Ishikawa (cell line): ENCODE results near the gene FGF14.

ENCODE experiments used
- CEBPB ChIP-seq: IDR thresholded peaks from 2 replicates; pipeline ENCODE4 v1.6.1; 2012
- CREB1 ChIP-seq: IDR thresholded peaks from 2 replicates; pipeline ENCODE4 v1.6.1; 2012; ENCODE audit warnings: low read depth
- EGR1 ChIP-seq: IDR thresholded peaks from 2 replicates; pipeline ENCODE4 v1.6.1; 2012
- EP300 ChIP-seq: IDR thresholded peaks from 2 replicates; pipeline ENCODE4 v1.6.1; 2012; ENCODE audit warnings: borderline replicate concordance
- FOXM1 ChIP-seq: IDR thresholded peaks from 2 replicates; pipeline ENCODE4 v1.6.1; 2012; ENCODE audit warnings: low read depth, borderline replicate concordance
- NFIC ChIP-seq: IDR thresholded peaks from 2 replicates; pipeline ENCODE4 v1.6.1; 2012
- RAD21 ChIP-seq: IDR thresholded peaks from 2 replicates; pipeline ENCODE4 v1.6.1; 2012; ENCODE audit warnings: low read depth
- TAF1 ChIP-seq: IDR thresholded peaks from 2 replicates; pipeline ENCODE4 v1.6.1; 2012; ENCODE audit warnings: low read depth, mild to moderate bottlenecking
- TCF12 ChIP-seq: IDR thresholded peaks from 2 replicates; pipeline ENCODE4 v1.6.1; 2012; ENCODE audit warnings: low read depth
- TEAD4 ChIP-seq: IDR thresholded peaks from 2 replicates; pipeline ENCODE4 v1.6.1; 2012
- YY1 ChIP-seq: IDR thresholded peaks from 2 replicates; pipeline ENCODE4 v1.6.1; 2012; ENCODE audit warnings: low read depth
- ZBTB7A ChIP-seq: IDR thresholded peaks from 2 replicates; pipeline ENCODE4 v1.6.1; 2012; ENCODE audit warnings: low read depth
- TF ChIP-seq, protein P1 (sequence below): IDR thresholded peaks from 2 replicates; pipeline ENCODE4 v1.6.1; 2012
- TF ChIP-seq, protein P2 (sequence below): IDR thresholded peaks from 2 replicates; pipeline ENCODE4 v1.6.1; 2012
- TF ChIP-seq, protein P3 (sequence below): IDR thresholded peaks from 2 replicates; pipeline ENCODE4 v1.6.1; 2012; ENCODE audit warnings: low read depth, mild to moderate bottlenecking

FGF14 gene

DNA sequence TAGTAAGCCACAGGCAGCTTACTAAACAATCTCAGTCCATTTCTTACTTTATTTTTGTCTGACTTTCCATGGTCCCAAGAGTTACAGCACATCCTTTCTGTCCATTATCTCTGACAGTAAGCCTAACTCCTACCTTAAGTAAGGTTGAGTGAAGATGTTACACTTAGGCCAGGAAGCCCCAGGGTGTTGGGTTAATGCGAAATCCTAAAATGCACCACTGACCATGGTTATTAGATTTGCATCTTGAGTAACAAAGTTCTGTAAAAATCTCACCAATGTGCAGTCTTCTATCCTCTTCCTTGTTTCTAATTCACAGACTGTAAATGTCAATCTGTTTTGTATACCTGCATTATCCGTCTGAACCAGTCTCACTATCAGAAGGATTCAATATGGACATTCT, 462.5 kb downstream of the FGF14 start:
- TF ChIP-seq EP300 (no peak), CREB1 (no peak), YY1 (no peak), TEAD4 (no peak), FOXM1 (no peak), NFIC (no peak), RAD21 (no peak), ZBTB7A (no peak), EGR1 (no peak), TAF1 (no peak), TCF12 (no peak), CEBPB (no peak)
- TF ChIP-seq, protein P1, sequence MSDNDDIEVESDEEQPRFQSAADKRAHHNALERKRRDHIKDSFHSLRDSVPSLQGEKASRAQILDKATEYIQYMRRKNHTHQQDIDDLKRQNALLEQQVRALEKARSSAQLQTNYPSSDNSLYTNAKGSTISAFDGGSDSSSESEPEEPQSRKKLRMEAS: no peak
- TF ChIP-seq, protein P2, sequence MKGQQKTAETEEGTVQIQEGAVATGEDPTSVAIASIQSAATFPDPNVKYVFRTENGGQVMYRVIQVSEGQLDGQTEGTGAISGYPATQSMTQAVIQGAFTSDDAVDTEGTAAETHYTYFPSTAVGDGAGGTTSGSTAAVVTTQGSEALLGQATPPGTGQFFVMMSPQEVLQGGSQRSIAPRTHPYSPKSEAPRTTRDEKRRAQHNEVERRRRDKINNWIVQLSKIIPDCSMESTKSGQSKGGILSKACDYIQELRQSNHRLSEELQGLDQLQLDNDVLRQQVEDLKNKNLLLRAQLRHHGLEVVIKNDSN: no peak
- TF ChIP-seq, protein P3, sequence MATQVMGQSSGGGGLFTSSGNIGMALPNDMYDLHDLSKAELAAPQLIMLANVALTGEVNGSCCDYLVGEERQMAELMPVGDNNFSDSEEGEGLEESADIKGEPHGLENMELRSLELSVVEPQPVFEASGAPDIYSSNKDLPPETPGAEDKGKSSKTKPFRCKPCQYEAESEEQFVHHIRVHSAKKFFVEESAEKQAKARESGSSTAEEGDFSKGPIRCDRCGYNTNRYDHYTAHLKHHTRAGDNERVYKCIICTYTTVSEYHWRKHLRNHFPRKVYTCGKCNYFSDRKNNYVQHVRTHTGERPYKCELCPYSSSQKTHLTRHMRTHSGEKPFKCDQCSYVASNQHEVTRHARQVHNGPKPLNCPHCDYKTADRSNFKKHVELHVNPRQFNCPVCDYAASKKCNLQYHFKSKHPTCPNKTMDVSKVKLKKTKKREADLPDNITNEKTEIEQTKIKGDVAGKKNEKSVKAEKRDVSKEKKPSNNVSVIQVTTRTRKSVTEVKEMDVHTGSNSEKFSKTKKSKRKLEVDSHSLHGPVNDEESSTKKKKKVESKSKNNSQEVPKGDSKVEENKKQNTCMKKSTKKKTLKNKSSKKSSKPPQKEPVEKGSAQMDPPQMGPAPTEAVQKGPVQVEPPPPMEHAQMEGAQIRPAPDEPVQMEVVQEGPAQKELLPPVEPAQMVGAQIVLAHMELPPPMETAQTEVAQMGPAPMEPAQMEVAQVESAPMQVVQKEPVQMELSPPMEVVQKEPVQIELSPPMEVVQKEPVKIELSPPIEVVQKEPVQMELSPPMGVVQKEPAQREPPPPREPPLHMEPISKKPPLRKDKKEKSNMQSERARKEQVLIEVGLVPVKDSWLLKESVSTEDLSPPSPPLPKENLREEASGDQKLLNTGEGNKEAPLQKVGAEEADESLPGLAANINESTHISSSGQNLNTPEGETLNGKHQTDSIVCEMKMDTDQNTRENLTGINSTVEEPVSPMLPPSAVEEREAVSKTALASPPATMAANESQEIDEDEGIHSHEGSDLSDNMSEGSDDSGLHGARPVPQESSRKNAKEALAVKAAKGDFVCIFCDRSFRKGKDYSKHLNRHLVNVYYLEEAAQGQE: no peak

DNA sequence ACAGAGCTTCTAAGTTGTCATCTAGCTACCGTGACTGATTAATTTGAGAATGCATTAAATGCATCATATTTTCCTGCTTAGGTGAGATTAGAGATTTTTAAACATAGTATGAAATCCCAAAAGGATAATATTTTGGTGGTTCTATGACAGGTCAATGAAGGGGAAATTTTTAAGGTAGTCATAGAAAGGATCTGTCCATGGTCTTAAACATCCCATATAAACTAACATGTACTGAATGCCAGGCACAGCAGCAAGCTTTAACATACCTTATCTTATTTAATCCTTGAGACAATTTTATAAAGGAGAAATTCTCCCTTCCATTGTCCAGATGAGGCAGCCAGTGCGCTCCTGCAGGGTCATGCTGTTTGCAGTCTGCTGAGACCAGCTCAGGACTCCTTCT, 466.0 kb downstream of the FGF14 start:
- TF ChIP-seq, protein P2: no peak
- TF ChIP-seq, protein P3: peak; percentile 57

DNA sequence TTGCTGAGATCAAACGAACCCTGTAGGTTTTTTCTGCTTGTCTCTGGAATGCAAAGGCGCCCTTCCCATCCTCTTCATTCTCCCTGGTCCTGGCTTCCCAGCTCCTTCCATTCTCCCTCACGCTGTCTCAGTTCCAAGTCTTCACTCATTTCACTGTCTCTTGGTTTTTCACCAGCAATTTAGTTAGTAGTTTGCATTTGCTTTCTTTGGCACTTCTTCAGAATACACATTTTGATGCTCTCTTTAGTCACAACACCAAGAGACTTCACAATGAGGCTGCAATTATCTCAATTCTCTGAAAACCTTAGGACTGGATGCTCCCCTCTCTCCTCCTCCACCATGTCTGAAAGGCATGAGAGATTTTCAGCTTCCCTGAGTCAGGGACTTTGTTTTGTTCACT, 470.7 kb downstream of the FGF14 start:
- no peak for TF ChIP-seq EGR1
- no peak for TF ChIP-seq EP300
- TF ChIP-seq, protein P1: no peak
- TF ChIP-seq RAD21: no peak
- no peak for TF ChIP-seq NFIC
- TF ChIP-seq CEBPB: no peak
- no peak for TF ChIP-seq FOXM1
- TF ChIP-seq TCF12: no peak
- TF ChIP-seq CREB1: no peak
- TF ChIP-seq TAF1: no peak
- TF ChIP-seq, protein P2: no peak
- TF ChIP-seq, protein P3: no peak
- TF ChIP-seq YY1: no peak
- TF ChIP-seq TEAD4: no peak
- no peak for TF ChIP-seq ZBTB7A

DNA sequence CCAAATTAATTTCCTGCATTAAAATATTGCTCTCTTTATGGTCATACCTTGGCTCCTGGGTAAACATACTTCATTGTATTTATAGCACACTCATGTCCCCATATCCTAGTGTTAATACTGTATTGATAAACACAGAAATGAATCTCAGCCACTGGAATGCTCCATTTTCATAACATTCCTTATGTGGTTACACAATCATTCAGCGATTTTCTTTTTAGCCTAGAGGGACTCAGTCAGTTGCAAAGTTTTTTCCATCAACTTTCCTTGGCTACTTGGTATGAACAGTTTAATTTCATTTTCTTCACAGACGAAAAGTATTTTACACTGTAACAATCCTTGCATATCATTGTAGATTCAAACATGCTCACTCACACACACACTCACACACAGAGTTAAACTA, 471.5 kb downstream of the FGF14 start:
- TF ChIP-seq TEAD4: no peak
- TF ChIP-seq RAD21: no peak
- TF ChIP-seq, protein P3: no peak
- TF ChIP-seq, protein P2: no peak
- no peak for TF ChIP-seq EP300
- no peak for TF ChIP-seq CREB1
- TF ChIP-seq TAF1: no peak
- no peak for TF ChIP-seq FOXM1
- TF ChIP-seq, protein P1: no peak
- no peak for TF ChIP-seq EGR1
- no peak for TF ChIP-seq CEBPB
- TF ChIP-seq TCF12: no peak
- TF ChIP-seq NFIC: no peak
- TF ChIP-seq YY1: no peak
- TF ChIP-seq ZBTB7A: no peak
